ENCODE measurements around the gene MEGF8.

MEGF8 gene

GRCh38 chr19:42412227-42412626, 86.8 kb downstream of the MEGF8 start:
- no peak for DNase-seq (ENCODE audit: low read depth in 2 of 2, low spot score in 1 of 2)

- DNase-seq (ENCODE audit: low read depth in 2 of 2, low spot score in 1 of 2): no peak
These were observed 87.2 kb downstream of the MEGF8 start for GRCh38 chr19:42412661-42413076.

- DNase-seq (ENCODE audit: low read depth in 2 of 2, low spot score in 1 of 2): no peak
These were observed 93.9 kb downstream of the MEGF8 start for GRCh38 chr19:42419309-42419708.

GRCh38 chr19:42420055-42420544, 94.7 kb downstream of the MEGF8 start:
- DNase-seq (ENCODE audit: low read depth in 2 of 2, low spot score in 1 of 2): peak; percentile 52 to 60

GRCh38 chr19:42421101-42421500, 95.7 kb downstream of the MEGF8 start:
- DNase-seq (ENCODE audit: low read depth in 2 of 2, low spot score in 1 of 2): no peak

GRCh38 chr19:42421591-42422031, 96.2 kb downstream of the MEGF8 start:
- DNase-seq (ENCODE audit: low read depth in 2 of 2, low spot score in 1 of 2): no peak

- no peak for DNase-seq (ENCODE audit: low read depth in 2 of 2, low spot score in 1 of 2)
These were observed 96.9 kb downstream of the MEGF8 start for GRCh38 chr19:42422092-42422900.

GRCh38 chr19:42422901-42423461, 97.5 kb downstream of the MEGF8 start:
- DNase-seq (ENCODE audit: low read depth in 2 of 2, low spot score in 1 of 2): peak; percentile 14 to 17

- peak; percentile 84 to 90 for DNase-seq (ENCODE audit: low read depth in 2 of 2, low spot score in 1 of 2)
These were observed 98.3 kb downstream of the MEGF8 start for GRCh38 chr19:42423462-42424344.

- no peak for DNase-seq (ENCODE audit: low read depth in 2 of 2, low spot score in 1 of 2)
These were observed 98.9 kb downstream of the MEGF8 start for GRCh38 chr19:42424345-42424707.

- DNase-seq (ENCODE audit: low read depth in 2 of 2, low spot score in 1 of 2): no peak
These were observed 99.3 kb downstream of the MEGF8 start for GRCh38 chr19:42424712-42425131.

- DNase-seq (ENCODE audit: low read depth in 2 of 2, low spot score in 1 of 2): no peak
These were observed 101.2 kb downstream of the MEGF8 start for GRCh38 chr19:42426643-42427042.

- no peak for DNase-seq (ENCODE audit: low read depth in 2 of 2, low spot score in 1 of 2)
These were observed 101.9 kb downstream of the MEGF8 start, which contains the start of gene LIPE for GRCh38 chr19:42427313-42427712. Gene LIPE (minus strand): TSS chr19:42427388. CDS start chr19:42427149, 239 bp downstream.

Data from stimulated activated CD8-positive, alpha-beta memory T cell treated with anti-CD3 and anti-CD28 coated beads, Interleukin-4, amount 100 ng/mL, for 1 hour (primary cell).